Right ventricle myocardium inferior (tissue), 1 donor: ENCODE measurements around the gene FER. TPM values are rescaled to one million over a fixed set of nuclear protein-coding genes. Genes with fewer than 3 reads are reported as not detected.
"Not testable (repeated sequence)": the region's sequence is repeated elsewhere in the genome, so short reads cannot be mapped to it uniquely, and the experiment has no call there.

ENCODE experiments used
- ATAC-seq: fragments of 200-7000 bp; cut with Tn5 transposase; one replicate; pipeline ENCODE4 v1.9.1; 2020; ENCODE audit warnings: mild to moderate bottlenecking, moderate library complexity
- DNase-seq: peaks from one replicate; pipeline ENCODE4 v3.0.0; 2021; ENCODE audit errors: missing footprints
- intact Hi-C: fragments of 100-400 bp; cut with DNase I; formaldehyde crosslinking; loops from one replicate; pipeline ENCODE4 v1.11.0; 2022
- total RNA-seq: library from RNA; stranded (reverse); fragmentation: NEBNext Ultra II Directional; extraction: Animal tissue kit (Norgen Biotek cat#: 25700); gene quantifications from one replicate; pipeline ENCODE4 v1.2.1, GENCODE V29; 2021
- donor health status: DM: no; HTN: yes; CAD: no; lungs with severe emphysema.

The FER gene
- total RNA-seq, 1 donor from 2014 or later: 11.8 TPM

- intact Hi-C loops, ATAC-seq, DNase-seq: not testable (repeated sequence)
Observed at GRCh38 chr5:109171437-109172073, 423.9 kb downstream of the FER start.

DNA sequence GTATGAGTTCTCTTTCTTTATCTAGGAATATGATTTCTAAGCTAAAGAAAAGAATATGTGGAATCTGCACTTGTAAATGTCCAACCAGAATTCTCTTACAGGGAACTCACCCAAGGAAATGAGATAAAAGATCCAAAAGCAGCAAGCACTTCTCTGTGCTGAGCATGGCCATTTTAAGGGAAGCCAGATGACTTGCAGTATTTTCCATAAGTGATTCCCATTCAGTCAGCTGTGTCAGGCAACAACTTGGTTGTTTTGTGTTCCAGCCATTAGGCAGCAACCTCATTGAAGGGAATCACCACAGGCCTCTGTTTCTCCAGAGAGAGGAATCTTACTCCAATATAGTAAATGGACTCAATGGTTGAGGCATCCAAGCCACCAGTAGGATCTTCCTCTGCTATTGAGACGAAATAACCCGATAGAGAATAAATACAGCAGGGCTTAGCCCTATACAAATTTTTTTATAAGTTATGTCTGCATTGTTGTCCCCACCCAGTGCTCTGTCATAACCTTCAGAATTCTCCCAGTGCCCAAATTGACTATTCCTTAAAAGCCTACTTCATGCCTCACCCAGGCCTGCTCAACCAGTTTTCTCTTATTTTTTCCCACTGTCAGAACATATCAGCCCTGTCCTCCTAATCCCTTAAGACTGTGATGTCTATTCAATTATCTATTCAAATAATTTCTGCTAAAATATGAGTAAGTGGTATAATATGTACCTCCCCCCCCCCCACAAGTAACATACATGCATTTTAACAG, 425.5 kb downstream of the FER start:
- DNase-seq: no peak
- no peak for ATAC-seq
- intact Hi-C loops: no loop called here

GRCh38 chr5:109177227-109177626, 429.5 kb downstream of the FER start:
- DNase-seq (no peak), ATAC-seq (peak; percentile 50)
- intact Hi-C loops: no loop called here

- intact Hi-C loops: no loop called here
- ATAC-seq (no peak), DNase-seq (no peak)
Observed at GRCh38 chr5:109177782-109178181, 430.1 kb downstream of the FER start.

DNA sequence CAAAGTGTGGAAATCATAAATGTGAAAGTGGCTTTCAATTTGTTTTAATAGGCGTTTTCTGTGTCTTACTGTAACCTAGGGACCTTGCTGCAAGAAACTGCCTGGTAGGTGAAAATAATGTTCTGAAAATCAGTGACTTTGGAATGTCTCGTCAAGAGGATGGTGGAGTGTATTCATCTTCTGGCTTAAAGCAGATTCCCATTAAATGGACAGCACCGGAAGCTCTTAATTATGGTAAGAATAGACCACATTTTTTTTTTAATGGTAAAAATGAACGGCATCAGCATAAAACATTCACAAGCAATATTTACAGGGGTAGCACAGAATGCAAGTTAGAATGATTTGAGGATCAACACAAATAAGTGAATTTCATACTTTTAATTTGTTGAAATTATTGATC, 433.0 kb downstream of the FER start:
- intact Hi-C loops: no loop called here
- ATAC-seq: no peak

DNA sequence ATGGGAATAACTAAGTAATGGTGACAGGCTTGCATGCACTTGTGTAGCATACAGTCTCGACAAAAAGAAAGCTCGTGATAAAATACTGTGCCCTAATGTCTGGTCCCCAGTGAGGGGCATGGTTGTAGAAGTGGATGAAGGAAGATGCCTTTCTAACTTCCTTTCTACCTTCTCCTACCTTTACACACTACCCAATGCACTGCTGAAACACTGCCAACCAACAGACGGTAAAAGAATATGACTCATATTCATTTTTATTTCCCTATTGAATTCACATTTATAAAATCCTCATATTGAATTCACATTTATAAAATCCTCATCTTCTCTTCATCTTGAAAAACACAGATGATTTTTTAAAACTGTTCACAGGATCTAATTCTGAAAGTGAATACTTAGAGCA, 439.1 kb downstream of the FER start:
- ATAC-seq: no peak
- intact Hi-C loops: no loop called here
- no peak for DNase-seq

More for the DNA sequence above, 433.0 kb downstream of the FER start:
- DNase-seq: no peak

- intact Hi-C loops: no loop called here
- DNase-seq: peak; percentile 34
- ATAC-seq: no peak
Observed at GRCh38 chr5:109191153-109191558, 443.5 kb downstream of the FER start.

GRCh38 chr5:109192027-109192426, 444.3 kb downstream of the FER start:
- intact Hi-C loops: no loop called here
- DNase-seq (no peak), ATAC-seq (no peak)

DNA sequence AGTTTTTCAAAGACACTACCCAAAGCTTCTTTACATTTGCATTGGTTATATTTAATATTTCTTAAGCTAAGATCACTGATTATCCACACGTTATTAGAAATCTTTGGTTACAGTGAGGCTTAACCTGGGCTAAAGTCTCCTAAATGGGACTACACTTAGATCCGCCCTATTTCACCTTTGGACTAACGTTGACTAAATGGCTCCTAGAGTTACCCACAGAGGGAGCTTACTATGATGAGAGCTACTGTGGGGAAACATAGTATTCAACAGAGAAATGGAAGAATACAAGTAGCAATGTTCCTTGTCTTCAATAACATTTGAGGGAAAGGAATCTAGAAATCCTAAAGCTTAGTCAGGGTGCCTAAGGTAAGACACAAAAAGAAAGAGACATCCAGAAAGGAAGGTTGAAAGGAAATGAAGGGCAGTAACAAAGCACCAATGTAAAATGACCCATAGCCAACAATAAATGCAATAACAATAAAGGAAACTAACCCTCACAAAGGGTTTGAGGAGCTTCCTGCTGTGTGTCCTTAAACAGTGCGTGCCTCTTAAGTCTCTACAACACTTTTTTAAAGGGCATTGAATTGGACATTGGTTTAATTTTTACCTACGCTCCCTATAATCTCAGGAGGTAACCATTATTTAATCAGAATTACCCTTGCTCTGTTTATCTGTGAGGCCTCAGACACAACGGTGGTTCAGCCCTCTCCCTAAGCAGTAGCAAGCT, 445.0 kb downstream of the FER start:
- intact Hi-C loops: no loop called here
- DNase-seq: no peak
- no peak for ATAC-seq

- intact Hi-C loops: no loop called here
- ATAC-seq: no peak
- no peak for DNase-seq
Observed at GRCh38 chr5:109195667-109196066, 448.0 kb downstream of the FER start.

- DNase-seq: no peak
- ATAC-seq: no peak
- intact Hi-C loops: no loop called here
Observed at GRCh38 chr5:109196087-109196822, 448.6 kb downstream of the FER start.

DNA sequence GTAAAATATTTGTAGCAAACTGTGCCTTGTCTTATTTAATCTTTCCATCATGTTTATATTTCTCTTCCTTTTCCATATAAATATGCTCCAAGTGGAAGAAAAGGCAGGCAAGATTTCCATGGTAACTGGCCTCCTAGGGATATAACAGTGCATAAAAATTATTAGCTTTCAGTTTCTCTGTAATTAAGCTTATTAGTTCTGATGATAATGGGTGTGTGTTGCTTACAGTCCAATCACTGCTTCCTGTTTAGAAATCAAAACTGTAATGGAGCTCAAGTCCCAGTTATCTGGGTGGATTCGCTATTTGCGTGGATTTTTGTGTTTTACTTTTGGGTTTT, 449.1 kb downstream of the FER start:
- ATAC-seq (no peak), DNase-seq (no peak)
- intact Hi-C loops: no loop called here

DNA sequence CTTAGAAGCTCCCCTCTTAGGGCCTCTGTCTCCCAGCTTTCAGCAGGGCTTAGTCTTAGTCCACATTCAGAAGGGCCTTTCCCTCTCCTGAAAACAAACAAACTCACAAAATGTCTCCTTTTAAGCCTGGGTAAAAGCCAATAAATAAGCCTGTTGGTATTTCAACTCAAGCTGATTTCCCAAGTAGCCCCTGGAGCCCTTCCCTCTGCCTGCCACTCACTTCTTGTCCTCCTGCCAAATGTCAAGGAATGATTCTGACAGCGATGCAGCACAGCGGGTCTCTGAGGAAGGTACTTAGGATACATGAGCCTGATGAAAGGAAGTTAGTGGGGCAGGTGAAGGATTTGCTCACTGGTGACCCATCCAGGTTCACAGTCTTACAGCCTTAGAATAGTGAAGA, 451.6 kb downstream of the FER start:
- ATAC-seq: no peak
- intact Hi-C loops: no loop called here

DNA sequence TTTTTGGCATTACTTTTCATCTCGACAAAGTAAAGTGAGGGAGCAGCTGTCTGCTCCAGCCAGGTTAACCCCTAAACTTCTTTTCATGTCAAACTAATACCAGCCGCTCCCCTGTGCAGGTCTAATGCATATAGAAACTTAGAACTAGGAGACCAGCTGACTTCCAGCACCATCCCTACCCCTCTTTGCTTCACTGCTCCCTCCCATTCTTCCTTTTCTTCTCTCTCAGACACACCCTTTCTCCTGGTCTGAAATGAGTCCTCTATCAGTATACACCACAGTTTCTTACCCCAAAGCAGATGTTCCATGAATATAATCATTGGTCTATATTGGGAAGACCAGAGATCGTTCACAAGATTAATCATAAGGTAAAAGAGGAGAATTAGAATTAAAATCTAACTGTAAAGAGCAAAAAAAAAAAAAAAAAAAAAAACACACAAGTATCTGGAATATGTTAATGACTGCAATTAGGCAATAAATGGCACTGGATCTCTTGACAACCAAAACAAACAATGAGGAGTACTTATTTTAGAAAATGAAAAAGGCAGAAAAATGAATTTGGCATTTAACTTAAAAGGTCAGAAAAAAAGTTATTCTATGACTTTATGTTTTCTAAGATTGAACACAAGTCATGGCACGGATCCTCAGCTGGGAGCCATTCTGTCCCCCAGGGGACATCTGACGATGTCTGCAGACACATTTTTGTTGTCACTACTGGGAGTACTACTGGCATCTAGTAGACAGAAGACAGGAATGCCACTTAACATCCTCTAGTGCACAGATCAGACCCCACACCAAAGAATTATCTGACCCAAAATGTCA, 452.3 kb downstream of the FER start:
- ATAC-seq (no peak), DNase-seq (no peak)
- intact Hi-C loops: no loop called here

More for the DNA sequence above, 451.6 kb downstream of the FER start:
- no peak for DNase-seq

DNA sequence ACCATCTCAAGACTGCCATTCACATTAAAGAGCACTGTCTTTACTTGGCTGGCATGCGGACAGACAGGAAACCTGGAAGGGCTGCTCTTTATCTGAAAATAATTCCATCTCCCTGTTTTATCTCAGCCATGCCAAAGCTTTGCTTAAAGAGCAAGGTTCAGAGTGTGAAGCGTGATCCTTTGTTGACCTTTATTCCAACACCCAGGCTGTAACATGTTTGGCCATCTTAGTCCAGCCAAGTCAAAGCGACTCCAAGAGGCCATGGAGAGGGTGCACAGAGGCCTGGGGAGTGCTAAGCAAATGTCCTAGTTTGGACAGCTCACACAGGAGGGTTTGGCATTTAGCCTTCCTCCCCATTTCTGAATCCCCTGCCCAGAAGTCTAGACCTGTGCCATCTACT, 467.3 kb downstream of the FER start:
- ATAC-seq: no peak
- intact Hi-C loops: no loop called here
- DNase-seq: no peak

DNA sequence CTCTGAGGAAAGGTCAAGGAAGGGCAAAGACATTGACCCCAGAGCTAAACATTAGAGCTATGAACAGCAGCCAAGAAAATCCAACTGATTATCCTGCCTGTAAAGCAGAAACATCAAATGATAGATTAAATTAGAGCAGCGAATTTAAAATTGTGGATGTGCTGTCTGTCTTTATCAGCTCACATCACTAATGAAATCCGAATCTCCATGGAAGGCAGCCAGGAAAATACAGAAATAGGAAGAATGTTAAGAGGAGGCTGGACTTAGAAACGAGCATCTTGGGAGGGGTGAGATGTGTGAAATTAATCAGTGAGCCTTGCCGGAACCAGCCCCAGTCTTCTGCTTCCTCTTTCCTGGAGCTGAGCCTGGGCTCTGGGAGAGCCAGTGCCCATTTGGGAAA, 471.1 kb downstream of the FER start:
- intact Hi-C loops: no loop called here
- DNase-seq: no peak
- ATAC-seq: no peak

DNA sequence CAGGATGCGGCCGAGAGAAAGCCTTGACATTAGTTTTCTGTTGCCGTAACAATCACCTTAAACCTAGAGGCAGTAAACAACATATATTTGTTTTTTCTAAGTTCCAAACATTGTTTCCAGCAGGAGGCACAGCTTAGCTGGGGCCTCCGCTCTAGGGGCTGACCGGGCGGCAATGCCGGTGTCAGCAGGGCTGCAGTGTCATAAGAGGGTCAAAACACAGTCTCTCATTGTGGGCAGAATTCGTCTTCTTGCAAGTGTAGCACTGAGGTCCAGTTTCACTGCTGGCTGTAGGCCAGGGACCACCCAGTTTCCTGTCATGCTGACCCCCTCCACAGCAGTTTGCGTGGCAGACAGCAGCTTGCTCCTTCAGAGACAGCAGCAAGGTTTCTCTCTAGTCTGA, 475.8 kb downstream of the FER start:
- ATAC-seq: no peak
- intact Hi-C loops: no loop called here

DNA sequence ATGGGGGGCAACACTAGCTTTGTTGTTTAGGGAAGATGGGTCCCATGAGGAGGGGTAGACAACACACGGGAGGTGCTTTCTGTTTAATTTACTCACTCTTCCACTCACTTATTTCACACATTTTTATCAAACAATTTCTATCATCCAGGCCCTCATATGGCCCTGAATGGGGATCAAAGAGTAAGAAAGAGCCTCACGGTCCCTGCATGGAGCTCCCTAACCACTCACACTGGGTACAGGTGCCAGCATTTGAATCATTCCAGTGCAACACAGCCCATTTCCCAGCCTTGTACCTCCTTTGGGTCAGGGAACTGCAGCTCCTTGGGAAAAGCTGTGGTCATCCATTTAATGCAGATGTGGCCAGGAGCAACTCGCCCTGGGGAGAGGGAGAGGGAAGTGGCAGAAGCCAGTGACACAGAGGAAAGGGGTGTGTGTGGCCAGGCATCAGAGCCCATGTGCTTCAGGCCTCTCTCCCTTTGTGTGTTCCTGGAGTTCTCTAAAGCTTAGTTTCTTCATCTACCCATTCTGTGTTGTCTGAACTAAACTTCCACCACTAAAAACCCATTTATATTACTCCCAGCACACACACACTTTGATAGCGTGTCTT, 476.7 kb downstream of the FER start:
- intact Hi-C loops: no loop called here
- DNase-seq (no peak), ATAC-seq (no peak)

More for the DNA sequence above, 475.8 kb downstream of the FER start:
- no peak for DNase-seq
